Skin of body (tissue), 2 donors: Measurements from ENCODE around the gene NOTCH2. TPM values are rescaled to one million over a fixed set of nuclear protein-coding genes. Genes with fewer than 3 reads are reported as not detected.

Source experiments
- DNase-seq: peaks from one replicate; lab custom pipeline; 2025; lab: John Stamatoyannopoulos, UW
- total RNA-seq: library from RNA; depleted of rRNA; stranded (reverse); fragments of >200 nt; gene quantifications from one replicate; pipeline ENCODE4 v1.2.3, GENCODE V29; 2014

The NOTCH2 gene
- total RNA-seq, 1 donor from 2014 or later = 188 TPM

GRCh38 chr1:119909890-119910596 is 159.4 kb downstream of the NOTCH2 start:
- no peak for DNase-seq

DNA sequence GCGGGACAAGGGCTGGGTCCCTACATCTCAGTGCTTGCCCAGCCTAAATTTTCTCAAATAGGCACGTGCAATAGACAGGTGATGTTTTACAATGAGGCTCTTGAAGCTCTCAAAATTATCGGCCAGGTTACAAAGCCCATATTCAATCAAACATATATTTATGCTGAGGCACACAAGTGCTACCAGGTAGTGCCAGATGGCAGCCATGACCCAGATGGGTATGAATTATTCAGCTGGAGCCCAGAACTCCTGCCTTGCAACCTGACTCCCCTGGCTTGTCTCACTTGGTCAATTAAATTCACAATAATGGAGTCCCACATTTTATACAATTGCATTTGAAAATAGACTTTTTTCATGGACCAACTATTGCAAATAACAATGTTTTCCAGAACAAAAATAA is 160.8 kb downstream of the NOTCH2 start:
- DNase-seq = no peak

- DNase-seq = no peak
Observed at GRCh38 chr1:119906927-119907652, 162.4 kb downstream of the NOTCH2 start.

- no peak for DNase-seq
Observed at GRCh38 chr1:119903443-119903835, 166.0 kb downstream of the NOTCH2 start.

GRCh38 chr1:119902775-119903442 is 166.6 kb downstream of the NOTCH2 start:
- no peak for DNase-seq

- no peak for DNase-seq
Observed at GRCh38 chr1:119898981-119899720, 170.3 kb downstream of the NOTCH2 start.

DNA sequence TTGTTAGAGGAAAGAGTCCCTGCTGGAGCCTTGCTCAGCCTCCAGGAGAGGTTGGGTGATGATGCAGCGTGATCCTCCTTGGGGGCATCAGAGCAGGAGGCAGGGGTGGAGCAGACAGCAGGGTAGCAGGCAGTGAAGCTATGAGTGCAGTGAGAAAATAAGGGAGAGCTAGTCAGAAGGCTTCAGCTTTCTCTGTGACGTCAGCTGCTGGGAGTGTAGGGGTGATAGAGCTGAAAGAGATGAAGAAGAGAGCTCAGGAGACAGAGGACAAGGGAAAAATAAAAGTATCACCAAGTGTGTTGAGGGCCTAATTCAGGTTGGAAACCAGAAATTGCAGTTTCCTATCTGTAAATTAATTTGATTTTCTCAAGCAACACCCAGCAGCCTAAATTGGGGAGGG is 170.9 kb downstream of the NOTCH2 start:
- no peak for DNase-seq

- no peak for DNase-seq
Observed at GRCh38 chr1:119896303-119896702, 173.2 kb downstream of the NOTCH2 start, which contains the start of gene ADAM30. Gene ADAM30, minus strand, starts transcription at chr1:119896515. Its CDS starts 179 bp downstream, at chr1:119896336.

DNA sequence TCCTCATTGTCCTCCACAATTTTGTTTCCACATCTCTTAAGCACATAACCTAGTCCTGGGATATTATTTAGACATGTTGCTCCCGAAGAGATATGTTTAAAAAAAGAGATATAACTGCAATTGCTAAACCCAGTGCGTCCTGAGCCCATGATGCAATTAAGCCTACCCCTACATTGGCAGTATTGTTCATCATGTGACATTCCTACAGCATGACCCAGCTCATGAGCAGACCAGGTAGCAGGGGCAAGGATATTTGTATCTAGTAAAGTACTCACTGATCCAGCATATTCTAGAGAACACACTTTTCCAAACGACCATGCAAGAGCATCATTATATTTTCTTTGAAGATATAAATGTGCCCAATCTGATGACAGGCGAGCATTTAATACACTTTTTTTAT is 174.4 kb downstream of the NOTCH2 start:
- DNase-seq = no peak

GRCh38 chr1:119893827-119894700 is 175.4 kb downstream of the NOTCH2 start:
- no peak for DNase-seq

DNA sequence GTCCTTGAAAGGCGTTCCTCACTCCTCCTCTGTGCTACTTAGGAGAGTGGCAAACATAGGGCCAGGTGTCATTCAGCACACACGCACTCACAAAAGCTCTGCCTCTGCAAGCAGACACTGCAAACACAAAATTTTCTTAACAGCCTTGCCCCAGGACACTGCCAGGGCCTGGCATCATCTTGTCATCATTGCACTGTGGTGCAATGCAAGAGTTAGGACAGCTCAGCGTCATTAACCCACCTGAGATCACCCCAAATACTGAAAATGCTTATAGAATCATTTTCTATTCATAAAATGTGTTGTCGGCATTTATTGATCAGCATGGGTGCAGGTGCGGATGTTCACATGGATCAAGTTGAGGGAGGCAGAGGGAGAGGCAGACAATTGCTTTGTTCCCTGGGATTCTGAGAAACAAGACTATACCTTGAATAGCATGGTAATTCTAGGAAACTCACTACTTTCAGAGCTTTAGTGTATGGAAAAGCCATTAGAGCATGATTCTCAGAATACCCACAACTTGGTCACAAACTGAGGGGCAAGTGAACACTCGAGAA is 176.1 kb downstream of the NOTCH2 start:
- DNase-seq = no peak

GRCh38 chr1:119891386-119891785 is 178.1 kb downstream of the NOTCH2 start:
- no peak for DNase-seq

DNA sequence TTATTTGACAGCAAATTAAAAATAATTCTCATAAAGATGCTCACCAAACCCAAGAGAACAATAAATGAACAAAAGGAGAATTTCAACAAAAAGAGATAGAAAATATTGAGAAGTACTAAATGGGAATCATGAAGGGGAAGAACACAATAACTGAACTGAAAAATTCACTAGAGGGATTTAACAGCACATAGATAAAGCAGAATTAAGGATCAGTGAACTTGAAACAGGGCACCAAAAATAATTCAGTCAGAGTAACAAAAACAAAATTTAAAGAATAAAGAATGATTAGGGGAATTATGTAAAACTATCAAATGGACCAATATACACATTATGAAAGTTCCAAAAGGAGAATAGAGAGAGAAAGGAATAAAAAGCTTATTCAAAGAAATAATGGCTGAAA is 181.0 kb downstream of the NOTCH2 start:
- no peak for DNase-seq

- DNase-seq = no peak
Observed at GRCh38 chr1:119887427-119887826, 182.0 kb downstream of the NOTCH2 start.

DNA sequence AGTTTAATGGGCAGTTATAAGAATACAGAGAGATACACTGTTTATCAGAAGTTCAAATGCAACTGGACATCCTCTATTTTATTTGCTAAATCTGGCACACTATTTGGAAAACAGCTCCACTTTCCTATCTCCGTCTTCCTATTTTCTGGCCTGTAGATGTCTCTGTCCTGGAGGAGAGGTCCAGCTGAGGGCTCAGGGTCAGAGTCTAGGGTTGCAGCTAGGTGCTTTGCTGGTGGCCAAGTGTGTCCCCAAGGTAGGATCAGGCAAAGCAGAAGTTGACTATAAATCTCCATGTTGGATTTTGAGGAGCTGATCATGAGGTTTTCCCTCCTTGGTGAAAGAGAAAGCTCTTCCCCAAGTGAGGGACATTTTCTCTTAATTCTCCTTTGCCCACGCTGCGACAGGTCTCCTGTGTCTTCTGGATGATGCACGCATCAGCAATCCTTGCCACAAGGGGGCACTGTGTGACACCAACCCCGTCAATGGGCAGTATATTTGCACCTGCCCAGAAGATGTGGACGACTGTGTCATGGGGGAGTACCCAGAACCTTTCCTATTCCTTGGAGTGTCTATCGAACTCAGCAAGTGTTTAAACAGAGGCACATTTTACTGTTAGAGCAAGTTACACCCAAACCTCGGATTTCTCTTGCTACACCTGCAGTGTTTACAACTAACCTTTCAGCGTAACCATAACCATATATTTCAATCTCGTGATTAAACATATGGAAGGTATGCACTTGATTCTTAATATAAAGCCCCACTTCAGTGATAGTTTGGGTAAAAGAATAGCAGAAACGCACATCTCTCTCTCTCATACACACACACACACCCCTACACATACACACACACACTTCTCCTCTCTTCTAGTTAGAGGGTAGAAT is 183.3 kb downstream of the NOTCH2 start:
- no peak for DNase-seq

GRCh38 chr1:119884711-119885110 is 184.8 kb downstream of the NOTCH2 start:
- DNase-seq = no peak

DNA sequence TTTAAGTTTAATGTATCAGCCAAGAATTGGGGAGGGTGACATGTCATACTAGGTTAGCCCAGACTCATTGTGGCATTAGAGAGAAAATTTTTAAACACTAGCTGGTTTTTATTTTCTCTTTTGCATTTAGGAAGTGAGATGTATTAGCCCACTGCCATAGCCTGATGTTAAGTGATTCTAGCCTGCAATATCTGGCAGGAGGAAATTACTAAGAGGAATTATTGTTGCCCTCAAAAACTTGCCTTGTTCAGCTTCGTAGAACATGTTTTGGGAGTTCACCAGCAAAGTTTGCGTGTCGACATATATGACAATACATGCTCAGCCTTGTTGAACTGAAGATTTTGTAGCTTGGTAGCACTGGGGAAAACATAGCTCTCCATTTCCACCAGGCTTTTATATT is 185.6 kb downstream of the NOTCH2 start:
- DNase-seq = no peak

- no peak for DNase-seq
Observed at GRCh38 chr1:119882132-119883049, 187.1 kb downstream of the NOTCH2 start.
